ENCODE data around the gene LMO1. TPM values are rescaled to one million over a fixed set of nuclear protein-coding genes. Genes with fewer than 3 reads are reported as not detected.

The LMO1 gene
- not detected in 2 replicates for total RNA-seq (ENCODE audit: low replicate concordance)

DNA sequence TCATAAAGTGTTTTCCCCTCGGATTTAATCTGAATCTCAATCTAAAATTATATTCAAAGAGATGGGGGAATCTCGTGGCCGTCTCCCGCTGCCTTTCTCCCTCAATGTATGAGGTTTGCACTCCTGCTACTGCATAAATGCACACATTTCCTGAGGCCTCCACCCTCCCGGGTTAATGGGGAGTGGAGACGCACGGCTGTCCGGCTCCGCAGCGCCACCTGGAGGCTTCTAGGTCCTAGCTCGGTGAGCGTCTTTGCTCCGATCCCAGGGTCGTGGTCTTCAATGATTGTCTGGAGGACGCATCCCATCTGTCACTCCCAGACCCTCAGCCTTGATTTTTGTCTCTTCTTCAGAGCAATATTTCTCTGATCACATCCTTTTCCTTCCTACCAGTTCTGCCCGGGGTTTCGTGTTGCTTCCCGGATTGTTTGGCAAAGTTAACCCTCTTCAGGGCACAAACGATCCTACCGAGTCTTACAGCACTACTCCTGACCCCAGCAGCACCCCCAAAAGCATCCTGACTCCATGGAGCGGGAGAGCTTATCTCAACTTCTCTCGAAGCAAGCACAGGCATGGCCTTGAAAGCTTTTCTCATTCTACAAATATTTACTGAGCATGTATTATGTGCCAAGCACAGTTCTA is at the start of gene LMO1:
TSS of gene LMO1 (minus strand) at position 110 of the 642 bp plus-strand sequence. CDS start 516 bp downstream, outside the sequence.

Other genes with a start within 250 kb of the LMO1 start
- gene TUB, start 182.7 kb downstream of the LMO1 start, total RNA-seq (ENCODE audit: low replicate concordance): 7.7 and 12.6 TPM in 2 replicates
- gene RIC3, start 94.9 kb downstream of the LMO1 start, total RNA-seq (ENCODE audit: low replicate concordance): not detected in 2 replicates

Data from smooth muscle cell of the coronary artery (primary cell).